ENCODE results near the gene PDXK. TPM values are rescaled to one million over a fixed set of nuclear protein-coding genes. Genes with fewer than 3 reads are reported as not detected.

Gene PDXK
- total RNA-seq, 1 donor from 2014 or later = 183 TPM

GRCh38 chr21:43749651-43750262 is 30.8 kb downstream of the PDXK start:
- Histone ChIP-seq H3K4me3 (ENCODE audit: low read depth, low read length) (no peak overlapping the region), H3K36me3 (ENCODE audit: control insufficient read depth, insufficient read depth, low read length) (peaks cover 12% of the 10 kb centered on the region), H3K27me3 (ENCODE audit: control insufficient read depth, insufficient read depth, low read length) (no peaks in the 10 kb centered on the region)
- TF ChIP-seq CTCF (IDR thresholded peaks at IDR 0.05; ENCODE audit: insufficient read depth, low read length, poor library complexity, severe bottlenecking) = no peak
- no peak for DNase-seq (ENCODE audit: low read depth)

- TF ChIP-seq CTCF (IDR thresholded peaks at IDR 0.05; ENCODE audit: insufficient read depth, low read length, poor library complexity, severe bottlenecking) = no peak
- no peak for DNase-seq (ENCODE audit: low read depth)
- Histone ChIP-seq H3K4me3 (ENCODE audit: low read depth, low read length) (no peak overlapping the region), H3K27me3 (ENCODE audit: control insufficient read depth, insufficient read depth, low read length) (no peaks in the 10 kb centered on the region), H3K36me3 (ENCODE audit: control insufficient read depth, insufficient read depth, low read length) (peaks cover 13% of the 10 kb centered on the region)
These were observed 31.6 kb downstream of the PDXK start for GRCh38 chr21:43750339-43751033.

GRCh38 chr21:43751955-43752591 is 33.1 kb downstream of the PDXK start:
- no peaks in the 10 kb centered on the region for H3K27me3 ChIP-seq (ENCODE audit: control insufficient read depth, insufficient read depth, low read length)
- H3K4me3 ChIP-seq (ENCODE audit: low read depth, low read length) = no peak overlapping the region
- H3K36me3 ChIP-seq (ENCODE audit: control insufficient read depth, insufficient read depth, low read length) = peaks cover 18% of the 10 kb centered on the region
- no peak for DNase-seq (ENCODE audit: low read depth)
- no peak for TF ChIP-seq CTCF (IDR thresholded peaks at IDR 0.05; ENCODE audit: insufficient read depth, low read length, poor library complexity, severe bottlenecking)

GRCh38 chr21:43752758-43753438 is 34.0 kb downstream of the PDXK start:
- DNase-seq (ENCODE audit: low read depth) = no peak
- TF ChIP-seq CTCF (IDR thresholded peaks at IDR 0.05; ENCODE audit: insufficient read depth, low read length, poor library complexity, severe bottlenecking) = no peak
- no peak overlapping the region for H3K4me3 ChIP-seq (ENCODE audit: low read depth, low read length)
- H3K27me3 ChIP-seq (ENCODE audit: control insufficient read depth, insufficient read depth, low read length) = no peaks in the 10 kb centered on the region
- H3K36me3 ChIP-seq (ENCODE audit: control insufficient read depth, insufficient read depth, low read length) = peaks cover 19% of the 10 kb centered on the region

GRCh38 chr21:43753439-43753799 is 34.5 kb downstream of the PDXK start:
- no peak for DNase-seq (ENCODE audit: low read depth)
- TF ChIP-seq CTCF (IDR thresholded peaks at IDR 0.05; ENCODE audit: insufficient read depth, low read length, poor library complexity, severe bottlenecking) = no peak
- Histone ChIP-seq H3K27me3 (ENCODE audit: control insufficient read depth, insufficient read depth, low read length) (no peaks in the 10 kb centered on the region), H3K36me3 (ENCODE audit: control insufficient read depth, insufficient read depth, low read length) (peaks cover 20% of the 10 kb centered on the region), H3K4me3 (ENCODE audit: low read depth, low read length) (no peak overlapping the region)

Data from kidney epithelial cell (primary cell).